ENCODE results near the gene AK2.

Gene AK2

GRCh38 chr1:33003657-33004056 lies 33.0 kb downstream of the AK2 start:
- Histone ChIP-seq H3K27me3 (ENCODE audit: control insufficient read depth in 3 of 3, insufficient read depth in 3 of 3, low read depth in 1 of 3, low read length in 3 of 3) (no peaks in the 10 kb centered on the region), H4K91ac (ENCODE audit: low read depth, low read length, poor library complexity) (no peak overlapping the region), H2BK15ac (ENCODE audit: low read length) (no peak overlapping the region), H3K4me3 (ENCODE audit: low read length in 2 of 2) (no peak overlapping the region), H2AFZ (ENCODE audit: low read length) (no peak overlapping the region), H3K9me3 (replicated peaks in 1 of 2; ENCODE audit: control insufficient read depth in 2 of 2, insufficient read depth in 1 of 2, low read depth in 1 of 2, low read length in 2 of 2) (no peaks in the 10 kb centered on the region), H3K14ac (ENCODE audit: low read length) (no peak overlapping the region), H3K23ac (ENCODE audit: low read depth, low read length, poor library complexity) (no peak overlapping the region), H3K36me3 (replicated peaks in 1 of 2; ENCODE audit: control insufficient read depth in 2 of 2, insufficient read depth in 2 of 2, low read length in 2 of 2) (peaks cover 5 to 14% of the 10 kb centered on the region in 2 donors), H3K79me1 (ENCODE audit: low read depth, low read length) (no peaks in the 10 kb centered on the region), H3K4ac (ENCODE audit: low read length) (no peak overlapping the region), H3K4me2 (ENCODE audit: insufficient read depth, low read length, poor library complexity, severe bottlenecking) (no peak overlapping the region), H2BK120ac (ENCODE audit: low read depth, low read length) (no peak overlapping the region), H2BK5ac (ENCODE audit: low read length) (no peak overlapping the region), H4K8ac (ENCODE audit: low read depth, low read length) (no peak overlapping the region), H2BK12ac (ENCODE audit: low read length) (no peak overlapping the region), H3K27ac (replicated peaks; ENCODE audit: low read length) (no peak overlapping the region), H3K18ac (ENCODE audit: low read length) (no peak overlapping the region), H3K9ac (ENCODE audit: low read depth, low read length, poor library complexity) (no peak overlapping the region), H3K4me1 (ENCODE audit: control insufficient read depth in 2 of 2, insufficient read depth in 1 of 2, low read depth in 1 of 2, low read length in 2 of 2) (peaks cover 11 to 13% of the 10 kb centered on the region in 2 donors), H2AK5ac (ENCODE audit: low read depth, low read length) (no peak overlapping the region)
- no CpG with 5 or more reads among the region's 4 CpGs for WGBS, 2 donors (ENCODE audit: extremely low coverage in 2 of 2, insufficient read length in 2 of 2, insufficient replicate concordance in 1 of 2)
- DNase-seq (ENCODE audit: low spot score) = no peak

- Histone ChIP-seq H3K4me2 (ENCODE audit: insufficient read depth, low read length, poor library complexity, severe bottlenecking) (no peak overlapping the region), H3K4me3 (ENCODE audit: low read length in 2 of 2) (no peak overlapping the region), H3K36me3 (replicated peaks in 1 of 2; ENCODE audit: control insufficient read depth in 2 of 2, insufficient read depth in 2 of 2, low read length in 2 of 2) (no peaks in the 10 kb centered on the region), H4K8ac (ENCODE audit: low read depth, low read length) (no peak overlapping the region), H3K23ac (ENCODE audit: low read depth, low read length, poor library complexity) (no peak overlapping the region), H3K9me3 (replicated peaks in 1 of 2; ENCODE audit: control insufficient read depth in 2 of 2, insufficient read depth in 1 of 2, low read depth in 1 of 2, low read length in 2 of 2) (no peaks in the 10 kb centered on the region), H3K79me1 (ENCODE audit: low read depth, low read length) (no peaks in the 10 kb centered on the region), H2BK5ac (ENCODE audit: low read length) (no peak overlapping the region), H2BK120ac (ENCODE audit: low read depth, low read length) (no peak overlapping the region), H3K27ac (replicated peaks; ENCODE audit: low read length) (no peak overlapping the region), H4K91ac (ENCODE audit: low read depth, low read length, poor library complexity) (no peak overlapping the region), H3K4me1 (ENCODE audit: control insufficient read depth in 2 of 2, insufficient read depth in 1 of 2, low read depth in 1 of 2, low read length in 2 of 2) (peaks cover 6 to 9% of the 10 kb centered on the region in 2 donors), H2BK15ac (ENCODE audit: low read length) (no peak overlapping the region), H2BK12ac (ENCODE audit: low read length) (no peak overlapping the region), H3K18ac (ENCODE audit: low read length) (no peak overlapping the region), H3K27me3 (ENCODE audit: control insufficient read depth in 3 of 3, insufficient read depth in 3 of 3, low read depth in 1 of 3, low read length in 3 of 3) (no peaks in the 10 kb centered on the region), H3K4ac (ENCODE audit: low read length) (no peak overlapping the region), H2AK5ac (ENCODE audit: low read depth, low read length) (no peak overlapping the region), H3K9ac (ENCODE audit: low read depth, low read length, poor library complexity) (no peak overlapping the region), H2AFZ (ENCODE audit: low read length) (no peak overlapping the region), H3K14ac (ENCODE audit: low read length) (no peak overlapping the region)
- no peak for DNase-seq (ENCODE audit: low spot score)
- no CpG with 5 or more reads among the region's 4 CpGs for WGBS, 2 donors (ENCODE audit: extremely low coverage in 2 of 2, insufficient read length in 2 of 2, insufficient replicate concordance in 1 of 2)
Observed at GRCh38 chr1:33002006-33002405, 34.7 kb downstream of the AK2 start.

- H2BK5ac ChIP-seq (ENCODE audit: low read length) = no peak overlapping the region
- H2BK120ac ChIP-seq (ENCODE audit: low read depth, low read length) = no peak overlapping the region
- no peak overlapping the region for H3K18ac ChIP-seq (ENCODE audit: low read length)
- H3K14ac ChIP-seq (ENCODE audit: low read length) = no peak overlapping the region
- no peak overlapping the region for H3K4ac ChIP-seq (ENCODE audit: low read length)
- no peak overlapping the region for H2BK12ac ChIP-seq (ENCODE audit: low read length)
- DNase-seq (ENCODE audit: low spot score) = no peak
- H3K23ac ChIP-seq (ENCODE audit: low read depth, low read length, poor library complexity) = no peak overlapping the region
- no peak overlapping the region for H4K8ac ChIP-seq (ENCODE audit: low read depth, low read length)
- H4K91ac ChIP-seq (ENCODE audit: low read depth, low read length, poor library complexity) = no peak overlapping the region
- no CpG with 5 or more reads among the region's 2 CpGs for WGBS, 2 donors (ENCODE audit: extremely low coverage in 2 of 2, insufficient read length in 2 of 2, insufficient replicate concordance in 1 of 2)
- no peaks in the 10 kb centered on the region for H3K36me3 ChIP-seq (replicated peaks in 1 of 2; ENCODE audit: control insufficient read depth in 2 of 2, insufficient read depth in 2 of 2, low read length in 2 of 2)
- H3K4me3 ChIP-seq (ENCODE audit: low read length in 2 of 2) = no peak overlapping the region
- no peaks in the 10 kb centered on the region for H3K9me3 ChIP-seq (replicated peaks in 1 of 2; ENCODE audit: control insufficient read depth in 2 of 2, insufficient read depth in 1 of 2, low read depth in 1 of 2, low read length in 2 of 2)
- no peak overlapping the region for H3K4me2 ChIP-seq (ENCODE audit: insufficient read depth, low read length, poor library complexity, severe bottlenecking)
- H3K9ac ChIP-seq (ENCODE audit: low read depth, low read length, poor library complexity) = no peak overlapping the region
- no peak overlapping the region for H2AFZ ChIP-seq (ENCODE audit: low read length)
- no peak overlapping the region for H2BK15ac ChIP-seq (ENCODE audit: low read length)
- no peak overlapping the region for H3K27ac ChIP-seq (replicated peaks; ENCODE audit: low read length)
- no peaks in the 10 kb centered on the region for H3K79me1 ChIP-seq (ENCODE audit: low read depth, low read length)
- peaks cover 5 to 7% of the 10 kb centered on the region in 2 donors for H3K4me1 ChIP-seq (ENCODE audit: control insufficient read depth in 2 of 2, insufficient read depth in 1 of 2, low read depth in 1 of 2, low read length in 2 of 2)
- no peak overlapping the region for H2AK5ac ChIP-seq (ENCODE audit: low read depth, low read length)
- H3K27me3 ChIP-seq (ENCODE audit: control insufficient read depth in 3 of 3, insufficient read depth in 3 of 3, low read depth in 1 of 3, low read length in 3 of 3) = no peaks in the 10 kb centered on the region
Observed at GRCh38 chr1:33001282-33001681, 35.4 kb downstream of the AK2 start.

GRCh38 chr1:33000427-33001026 lies 36.2 kb downstream of the AK2 start:
- no peak overlapping the region for H3K4me3 ChIP-seq (ENCODE audit: low read length in 2 of 2)
- H4K8ac ChIP-seq (ENCODE audit: low read depth, low read length) = no peak overlapping the region
- H2AK5ac ChIP-seq (ENCODE audit: low read depth, low read length) = no peak overlapping the region
- no peak overlapping the region for H3K18ac ChIP-seq (ENCODE audit: low read length)
- no peaks in the 10 kb centered on the region for H3K36me3 ChIP-seq (replicated peaks in 1 of 2; ENCODE audit: control insufficient read depth in 2 of 2, insufficient read depth in 2 of 2, low read length in 2 of 2)
- no CpG with 5 or more reads among the region's 4 CpGs for WGBS, 2 donors (ENCODE audit: extremely low coverage in 2 of 2, insufficient read length in 2 of 2, insufficient replicate concordance in 1 of 2)
- no peak overlapping the region for H3K14ac ChIP-seq (ENCODE audit: low read length)
- no peak overlapping the region for H3K23ac ChIP-seq (ENCODE audit: low read depth, low read length, poor library complexity)
- H3K27me3 ChIP-seq (ENCODE audit: control insufficient read depth in 3 of 3, insufficient read depth in 3 of 3, low read depth in 1 of 3, low read length in 3 of 3) = no peaks in the 10 kb centered on the region
- no peak for DNase-seq (ENCODE audit: low spot score)
- H4K91ac ChIP-seq (ENCODE audit: low read depth, low read length, poor library complexity) = no peak overlapping the region
- H3K4me2 ChIP-seq (ENCODE audit: insufficient read depth, low read length, poor library complexity, severe bottlenecking) = no peak overlapping the region
- peak overlapping the region; percentile 21 for H3K9ac ChIP-seq (ENCODE audit: low read depth, low read length, poor library complexity)
- H2BK120ac ChIP-seq (ENCODE audit: low read depth, low read length) = no peak overlapping the region
- no peak overlapping the region for H2BK12ac ChIP-seq (ENCODE audit: low read length)
- no peaks in the 10 kb centered on the region for H3K79me1 ChIP-seq (ENCODE audit: low read depth, low read length)
- H3K27ac ChIP-seq (replicated peaks; ENCODE audit: low read length) = no peak overlapping the region
- no peak overlapping the region for H2AFZ ChIP-seq (ENCODE audit: low read length)
- no peak overlapping the region for H3K4ac ChIP-seq (ENCODE audit: low read length)
- no peak overlapping the region for H2BK15ac ChIP-seq (ENCODE audit: low read length)
- no peaks in the 10 kb centered on the region for H3K9me3 ChIP-seq (replicated peaks in 1 of 2; ENCODE audit: control insufficient read depth in 2 of 2, insufficient read depth in 1 of 2, low read depth in 1 of 2, low read length in 2 of 2)
- peaks cover 2 to 3% of the 10 kb centered on the region in 2 donors for H3K4me1 ChIP-seq (ENCODE audit: control insufficient read depth in 2 of 2, insufficient read depth in 1 of 2, low read depth in 1 of 2, low read length in 2 of 2)
- H2BK5ac ChIP-seq (ENCODE audit: low read length) = no peak overlapping the region
